Esophagus muscularis mucosa (tissue), 4 donors: ENCODE results near the gene ABCC1.

Experiments
- CTCF ChIP-seq, 3 experiments: fragments of 200-600 bp in 2 of 3; fragments of 450-650 bp in 1 of 3; sonication (generic) in 2 of 3; IDR thresholded peaks; one replicate each; pipeline ENCODE4 v1.5.1; 2017 to 2019; ENCODE audit warnings: antibody characterized with exemption in 3 of 3, mild to moderate bottlenecking in 2 of 3, moderate library complexity in 1 of 3
- EP300 ChIP-seq: sonication (generic); formaldehyde crosslinking; IDR thresholded peaks from one replicate; pipeline ENCODE4 v1.6.1; 2017; ENCODE audit warnings: antibody characterized with exemption
- POLR2A ChIP-seq: fragments of 450-650 bp; IDR thresholded peaks from one replicate; pipeline ENCODE4 v1.6.1; 2017; ENCODE audit warnings: antibody characterized with exemption, moderate library complexity, mild to moderate bottlenecking, low read depth
- POLR2AphosphoS5 ChIP-seq, 2 donors: sonication (generic); formaldehyde crosslinking; IDR thresholded peaks; one replicate each; pipeline ENCODE4 v1.6.1; 2017; ENCODE audit warnings: antibody characterized with exemption in 2 of 2

- TF ChIP-seq POLR2A (no peak), POLR2AphosphoS5 (IDR thresholded peaks at IDR 0.05) (no peak), EP300 (no peak), CTCF (IDR thresholded peaks at IDR 0.05) (no peak)
Observed at GRCh38 chr16:15966420-15966819, 17.0 kb downstream of the ABCC1 start.
